ENCODE results near the gene C16orf95. TPM values are rescaled to one million over a fixed set of nuclear protein-coding genes. Genes with fewer than 3 reads are reported as not detected.

Gene C16orf95
- total RNA-seq, 3 donors from 2014 or later: 2.0 to 3.8 TPM; not detected in 1

- TF ChIP-seq POLR2AphosphoS5 (IDR thresholded peaks at IDR 0.05) (no peak), POLR2A (IDR thresholded peaks at IDR 0.05) (no peak)
- TF ChIP-seq, protein P1, sequence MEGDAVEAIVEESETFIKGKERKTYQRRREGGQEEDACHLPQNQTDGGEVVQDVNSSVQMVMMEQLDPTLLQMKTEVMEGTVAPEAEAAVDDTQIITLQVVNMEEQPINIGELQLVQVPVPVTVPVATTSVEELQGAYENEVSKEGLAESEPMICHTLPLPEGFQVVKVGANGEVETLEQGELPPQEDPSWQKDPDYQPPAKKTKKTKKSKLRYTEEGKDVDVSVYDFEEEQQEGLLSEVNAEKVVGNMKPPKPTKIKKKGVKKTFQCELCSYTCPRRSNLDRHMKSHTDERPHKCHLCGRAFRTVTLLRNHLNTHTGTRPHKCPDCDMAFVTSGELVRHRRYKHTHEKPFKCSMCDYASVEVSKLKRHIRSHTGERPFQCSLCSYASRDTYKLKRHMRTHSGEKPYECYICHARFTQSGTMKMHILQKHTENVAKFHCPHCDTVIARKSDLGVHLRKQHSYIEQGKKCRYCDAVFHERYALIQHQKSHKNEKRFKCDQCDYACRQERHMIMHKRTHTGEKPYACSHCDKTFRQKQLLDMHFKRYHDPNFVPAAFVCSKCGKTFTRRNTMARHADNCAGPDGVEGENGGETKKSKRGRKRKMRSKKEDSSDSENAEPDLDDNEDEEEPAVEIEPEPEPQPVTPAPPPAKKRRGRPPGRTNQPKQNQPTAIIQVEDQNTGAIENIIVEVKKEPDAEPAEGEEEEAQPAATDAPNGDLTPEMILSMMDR (IDR thresholded peaks at IDR 0.05): no peak
- Histone ChIP-seq H3K4me1 (no peaks in the 10 kb centered on the region), H3K9me3 (no peaks in the 10 kb centered on the region), H3K27ac (no peak overlapping the region), H3K27me3 (no peaks in the 10 kb centered on the region), H3K36me3 (no peaks in the 10 kb centered on the region), H3K4me3 (no peak overlapping the region)
- DNase-seq (ENCODE audit: low spot score in 2 of 2): no peak
- intact Hi-C loops (cut with DNase I; ENCODE audit: low total_unique reads): no loop called here
Observed at GRCh38 chr16:87308826-87309225, 8.4 kb downstream of the C16orf95 start.

- Histone ChIP-seq H3K36me3 (no peaks in the 10 kb centered on the region), H3K27me3 (no peaks in the 10 kb centered on the region), H3K4me3 (no peak overlapping the region), H3K4me1 (no peaks in the 10 kb centered on the region), H3K9me3 (no peaks in the 10 kb centered on the region), H3K27ac (no peak overlapping the region)
- intact Hi-C loops (cut with DNase I; ENCODE audit: low total_unique reads): no loop called here
- TF ChIP-seq POLR2AphosphoS5 (IDR thresholded peaks at IDR 0.05): no peak
- TF ChIP-seq POLR2A (IDR thresholded peaks at IDR 0.05): no peak
- TF ChIP-seq, protein P1 (IDR thresholded peaks at IDR 0.05): no peak
- DNase-seq (ENCODE audit: low spot score in 2 of 2): no peak
Observed at GRCh38 chr16:87306516-87306915, 10.7 kb downstream of the C16orf95 start.

DNA sequence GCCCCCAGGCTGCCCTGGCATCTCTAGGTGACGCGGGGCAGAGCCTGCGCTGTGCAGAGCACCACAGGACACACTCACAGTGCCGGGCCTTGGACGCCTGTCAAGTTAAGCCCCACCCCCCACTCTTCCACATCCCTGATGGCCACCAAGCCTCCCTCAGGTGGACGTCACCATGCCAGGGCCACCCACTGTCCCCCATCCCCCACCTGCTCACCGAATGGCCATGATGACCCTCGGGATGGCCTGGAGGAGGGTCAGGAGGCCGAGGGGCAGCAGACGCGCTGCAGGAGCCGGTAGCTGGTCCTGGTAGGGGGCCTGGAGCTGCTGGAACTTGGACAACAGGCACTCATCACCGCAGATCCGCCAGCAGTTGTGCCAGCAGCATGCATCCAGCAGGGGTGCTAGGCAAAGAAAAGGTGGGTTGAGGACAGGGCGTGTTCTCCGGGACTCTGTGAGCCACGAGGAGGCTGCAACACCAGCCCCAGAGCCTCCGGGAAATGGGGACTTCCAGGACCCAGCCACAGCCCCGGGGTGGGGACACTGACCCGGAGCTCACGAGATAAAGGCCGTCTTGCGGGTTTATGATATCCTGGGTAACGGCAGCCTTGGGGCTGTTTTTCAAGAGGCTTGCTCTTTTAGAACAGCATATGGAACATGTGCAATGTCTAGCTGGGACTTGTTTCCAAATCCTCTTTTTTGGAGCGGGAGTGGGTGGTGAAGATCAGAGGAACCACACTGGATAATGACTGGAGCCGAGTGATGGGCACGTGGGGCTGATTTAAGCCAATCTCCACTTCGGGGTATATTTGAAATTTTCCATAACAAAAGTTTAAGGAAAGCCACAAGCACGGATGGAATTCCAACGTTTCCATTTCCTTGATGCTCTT, 11.4 kb downstream of the C16orf95 start:
- intact Hi-C loops (cut with DNase I; ENCODE audit: low total_unique reads): no loop called here
- TF ChIP-seq POLR2AphosphoS5 (IDR thresholded peaks at IDR 0.05) (no peak), POLR2A (IDR thresholded peaks at IDR 0.05) (no peak)
- TF ChIP-seq, protein P1 (IDR thresholded peaks at IDR 0.05): no peak
- no peaks in the 10 kb centered on the region for H3K4me1 ChIP-seq
- H3K27me3 ChIP-seq: no peaks in the 10 kb centered on the region
- H3K27ac ChIP-seq: no peak overlapping the region
- no peaks in the 10 kb centered on the region for H3K36me3 ChIP-seq
- peak overlapping the region in 1 of 3 donors; percentile 22 for H3K4me3 ChIP-seq
- H3K9me3 ChIP-seq: no peaks in the 10 kb centered on the region
- no peak for DNase-seq (ENCODE audit: low spot score in 2 of 2)

GRCh38 chr16:87304951-87305350, 12.2 kb downstream of the C16orf95 start:
- intact Hi-C loops (cut with DNase I; ENCODE audit: low total_unique reads): no loop called here
- no peak overlapping the region for H3K27ac ChIP-seq
- DNase-seq (ENCODE audit: low spot score in 2 of 2): no peak
- H3K4me1 ChIP-seq: no peaks in the 10 kb centered on the region
- H3K9me3 ChIP-seq: no peaks in the 10 kb centered on the region
- no peaks in the 10 kb centered on the region for H3K27me3 ChIP-seq
- TF ChIP-seq POLR2A (IDR thresholded peaks at IDR 0.05) (no peak), POLR2AphosphoS5 (IDR thresholded peaks at IDR 0.05) (no peak)
- TF ChIP-seq, protein P1 (IDR thresholded peaks at IDR 0.05): no peak
- H3K36me3 ChIP-seq: no peaks in the 10 kb centered on the region
- no peak overlapping the region for H3K4me3 ChIP-seq

DNA sequence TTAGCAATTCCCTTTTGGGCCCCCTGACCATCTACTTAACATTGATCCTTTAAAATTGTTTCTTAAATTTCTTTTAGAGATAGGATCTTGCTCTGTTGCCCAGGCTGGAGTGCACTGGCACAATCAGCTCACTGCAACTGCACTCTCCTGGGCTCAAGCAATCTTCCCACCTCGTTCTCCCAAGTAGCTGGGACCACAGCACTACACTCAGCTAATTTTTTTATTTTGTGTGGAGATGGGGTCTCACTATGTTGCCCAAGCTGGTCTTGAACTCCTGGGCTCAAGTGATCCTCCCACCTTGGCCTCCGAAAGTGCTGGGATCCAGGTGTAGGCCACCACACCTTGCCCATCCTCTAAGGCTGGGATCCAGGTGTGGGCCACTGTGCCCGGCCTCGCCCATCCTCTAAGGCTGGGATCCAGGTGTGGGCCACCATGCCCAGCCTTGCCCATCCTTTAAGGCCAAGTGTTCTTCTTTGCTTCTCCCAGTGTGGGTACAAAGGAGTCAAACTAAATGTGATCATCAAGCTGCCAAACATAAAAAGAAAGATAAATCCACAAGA, 13.2 kb downstream of the C16orf95 start:
- TF ChIP-seq, protein P1 (IDR thresholded peaks at IDR 0.05): no peak
- TF ChIP-seq POLR2A (IDR thresholded peaks at IDR 0.05) (no peak), POLR2AphosphoS5 (IDR thresholded peaks at IDR 0.05) (no peak)
- H3K36me3 ChIP-seq: no peaks in the 10 kb centered on the region
- DNase-seq (ENCODE audit: low spot score in 2 of 2): no peak
- H3K4me3 ChIP-seq: no peak overlapping the region
- H3K27ac ChIP-seq: no peak overlapping the region
- no peaks in the 10 kb centered on the region for H3K9me3 ChIP-seq
- intact Hi-C loops (cut with DNase I; ENCODE audit: low total_unique reads): no loop called here
- no peaks in the 10 kb centered on the region for H3K4me1 ChIP-seq
- H3K27me3 ChIP-seq: no peaks in the 10 kb centered on the region
